HCT116 (cell line): ENCODE results near the gene RAPGEF2. TPM values are rescaled to one million over a fixed set of nuclear protein-coding genes. Genes with fewer than 3 reads are reported as not detected.

Source experiments
- ATAC-seq: fragments of 200-7000 bp; cut with Tn5 transposase; 2 replicates; pipeline ENCODE4 v1.9.1; 2020; ENCODE audit warnings: mild to moderate bottlenecking, moderate library complexity
- BruUV-seq: library from RNA; stranded (reverse); fragments of 400-500 nt; replicated peaks from 2 replicates; lab custom pipeline; 2021; lab: Mats Ljungman, UMichigan
- CTCF ChIA-PET: fragments of 300-600 bp; sonication (Branson Sonifier 250); formaldehyde crosslinking; loops from one replicate; lab custom pipeline; 2021; ENCODE audit warnings: antibody characterized with exemption; lab: Charles Lee
- POLR2A ChIA-PET: fragments of 300-600, 350-600 bp; sonication (Branson Sonifier 250); formaldehyde crosslinking; loops from one replicate; lab custom pipeline; 2021; ENCODE audit warnings: antibody characterized with exemption; lab: Charles Lee
- RAD21 ChIA-PET, 2 experiments: fragments of 300-600 bp; sonication (Branson Sonifier 250); formaldehyde crosslinking; loops; one replicate each; lab custom pipeline; 2023; ENCODE audit warnings: low total read pairs in 2 of 2; ENCODE audit not compliant: uncharacterized antibody in 2 of 2, unreplicated experiment in 2 of 2, low non-redundant PET in 1 of 2; lab: Charles Lee
- DNase-seq: peaks from one replicate; pipeline ENCODE4 v3.0.0-alpha.2; 2010; ENCODE audit warnings: low read depth, low spot score
- H2AFZ ChIP-seq: fragments of 200-600 bp; shearing (Covaris generic), sonication (generic); 2 replicates; pipeline ENCODE4 v1.6.1; 2017; ENCODE audit warnings: low read depth, mixed run types, mixed read lengths, antibody characterized with exemption, low read length; ENCODE audit not compliant: poor library complexity, severe bottlenecking
- H3K27ac ChIP-seq: 2 replicates; pipeline ENCODE4 v1.5.1; 2012; ENCODE audit warnings: low read depth, low read length
- H3K27me3 ChIP-seq: fragments of 200-600 bp; sonication (generic); 2 replicates; pipeline ENCODE4 v1.6.1; 2016; ENCODE audit warnings: mixed run types, low read length, mixed read lengths; ENCODE audit not compliant: insufficient read depth
- H3K36me3 ChIP-seq, 2 experiments: fragments of 200-500 bp in 1 of 2; fragments of 200-600 bp in 1 of 2; sonication (Bioruptor generic) in 1 of 2; sonication (generic) in 1 of 2; 2 replicates each; pipeline versions ENCODE4 v1.5.1 to v1.6.1; 2014 to 2016; ENCODE audit warnings: low read length in 2 of 2, inconsistent platforms in 1 of 2, mixed read lengths in 1 of 2, mixed run types in 1 of 2; ENCODE audit not compliant: insufficient read depth in 2 of 2, control insufficient read depth in 1 of 2
- H3K4me1 ChIP-seq, 2 experiments: fragments of 200-600 bp in 1 of 2; sonication (generic) in 1 of 2; 2 replicates each; pipeline versions ENCODE4 v1.5.1 to v1.6.1; 2012 to 2017; ENCODE audit warnings: low read length in 2 of 2, inconsistent platforms in 1 of 2, mild to moderate bottlenecking in 1 of 2, mixed read lengths in 1 of 2, mixed run types in 1 of 2, moderate library complexity in 1 of 2; ENCODE audit not compliant: insufficient read depth in 2 of 2, control insufficient read depth in 1 of 2
- H3K4me2 ChIP-seq: fragments of 200-600 bp; sonication (generic); 2 replicates; pipeline ENCODE4 v1.6.1; 2017; ENCODE audit warnings: mixed run types, low read length, mixed read lengths
- H3K4me3 ChIP-seq, 2 experiments: fragments of 200-600 bp in 1 of 2; sonication (generic) in 1 of 2; replicated peaks in 1 of 2; 2 replicates each; pipeline ENCODE4 v1.5.1; 2011 to 2016; ENCODE audit warnings: low read length in 2 of 2, control low read depth in 1 of 2, low read depth in 1 of 2, mild to moderate bottlenecking in 1 of 2, mixed read lengths in 1 of 2, mixed run types in 1 of 2
- H3K79me2 ChIP-seq: fragments of 200-600 bp; sonication (generic); 2 replicates; pipeline ENCODE4 v1.6.1; 2017; ENCODE audit warnings: mild to moderate bottlenecking, mixed run types, low read length, moderate library complexity, mixed read lengths; ENCODE audit not compliant: insufficient read depth
- H3K9ac ChIP-seq: fragments of 200-600 bp; sonication (generic); 2 replicates; pipeline ENCODE4 v1.6.1; 2016; ENCODE audit warnings: low read length, mixed read lengths
- H3K9me2 ChIP-seq: fragments of 200-600 bp; sonication (generic), shearing (Covaris generic); 2 replicates; pipeline ENCODE4 v1.6.1; 2017; ENCODE audit warnings: mixed run types, mild to moderate bottlenecking, moderate library complexity; ENCODE audit not compliant: insufficient read depth
- H3K9me3 ChIP-seq, 2 experiments: fragments of 200-500 bp in 1 of 2; fragments of 200-600 bp in 1 of 2; sonication (Bioruptor generic) in 1 of 2; sonication (generic) in 1 of 2; 2 replicates each; pipeline ENCODE4 v1.6.1; 2014 to 2017; ENCODE audit warnings: low read length in 2 of 2, mixed read lengths in 2 of 2, inconsistent platforms in 1 of 2, low read depth in 1 of 2, mild to moderate bottlenecking in 1 of 2, mixed run types in 1 of 2, moderate library complexity in 1 of 2; ENCODE audit not compliant: control insufficient read depth in 1 of 2, insufficient read depth in 1 of 2
- H4K20me1 ChIP-seq: fragments of 200-600 bp; sonication (generic), shearing (Covaris generic); 2 replicates; pipeline ENCODE4 v1.6.1; 2017; ENCODE audit warnings: mixed run types, mild to moderate bottlenecking, moderate library complexity; ENCODE audit not compliant: insufficient read depth
- CEBPB ChIP-seq: IDR thresholded peaks from 2 replicates; pipeline ENCODE4 v1.6.1; 2012; ENCODE audit warnings: low read depth
- ELF1 ChIP-seq: IDR thresholded peaks from 2 replicates; pipeline ENCODE4 v1.6.1; 2012; ENCODE audit warnings: low read depth, borderline replicate concordance
- EZH2 ChIP-seq: fragments of 200-600 bp; sonication (generic); IDR thresholded peaks from 2 replicates; pipeline ENCODE4 v1.6.1; 2017; ENCODE audit warnings: antibody characterized with exemption, mixed run types
- YY1 ChIP-seq: IDR thresholded peaks from 2 replicates; pipeline ENCODE4 v1.6.1; 2011; ENCODE audit warnings: low read length, low read depth, moderate library complexity, mild to moderate bottlenecking; ENCODE audit not compliant: insufficient replicate concordance; ENCODE audit errors: extremely low read depth
- ZFX ChIP-seq: fragments of 450-650 bp; IDR thresholded peaks from 2 replicates; pipeline ENCODE4 v1.6.1; 2017
- ZNF274 ChIP-seq: fragments of 200-500 bp; sonication (Bioruptor generic); IDR thresholded peaks from 2 replicates; pipeline ENCODE4 v1.6.1; 2014; ENCODE audit warnings: mild to moderate bottlenecking, low read depth, low read length, inconsistent platforms
- intact Hi-C: fragments of 100-400 bp; cut with micrococcal nuclease; formaldehyde crosslinking; loops from 2 replicates; pipeline ENCODE4 v1.10.0; 2022
- total RNA-seq: library from RNA; stranded (reverse); gene quantifications from one replicate; pipeline ENCODE4 v1.2.1, GENCODE V29; 2021; ENCODE audit not compliant: unreplicated experiment
- TF ChIP-seq, protein P1 (sequence below): IDR thresholded peaks from 2 replicates; pipeline ENCODE4 v1.6.1; 2012
- TF ChIP-seq, protein P2 (sequence below): IDR thresholded peaks from 2 replicates; pipeline ENCODE4 v1.6.1; 2012
- TF ChIP-seq, protein P3 (sequence below), 3 experiments: fragments of 200-600 bp in 1 of 3; sonication (generic) in 1 of 3; IDR thresholded peaks in 2 of 3; conservative IDR thresholded peaks in 1 of 3; 2 replicates each; pipeline ENCODE4 v1.5.1; 2012 to 2017; ENCODE audit warnings: low read depth in 2 of 3, low read length in 2 of 3, antibody characterized with exemption in 1 of 3, borderline replicate concordance in 1 of 3, control low read depth in 1 of 3, mild to moderate bottlenecking in 1 of 3, mixed read lengths in 1 of 3, mixed run types in 1 of 3, moderate library complexity in 1 of 3; ENCODE audit not compliant: insufficient read depth in 1 of 3

Gene RAPGEF2
- total RNA-seq, 1 experiment from 2014 or later, result 21.2 TPM

DNA sequence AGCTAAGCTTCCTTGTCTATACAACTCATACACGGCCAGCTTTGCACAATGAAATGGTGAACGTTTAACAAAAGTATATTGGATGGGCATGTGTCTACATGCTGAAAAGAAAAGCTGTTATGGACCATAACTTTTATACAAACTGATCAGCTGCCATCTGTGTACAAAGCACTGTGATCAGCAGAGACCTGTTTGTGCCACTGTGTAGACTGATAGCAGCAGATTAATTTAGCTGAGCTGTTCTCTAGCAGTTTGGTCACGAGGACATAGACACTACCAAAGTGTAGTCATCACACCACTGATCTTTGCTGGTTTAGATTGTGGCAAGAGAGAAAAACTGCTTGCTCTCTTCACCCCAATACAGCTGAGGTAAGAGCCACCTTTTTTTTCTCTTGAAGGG, 124.5 kb downstream of the RAPGEF2 start:
- RAD21 ChIA-PET, result no interaction called here
- Histone ChIP-seq H3K9me3 (no peaks in the 10 kb centered on the region), H3K4me2 (peak overlapping the region; percentile 74), H3K9ac (peak overlapping the region; percentile 31), H2AFZ (no peak overlapping the region), H3K79me2 (no peaks in the 10 kb centered on the region), H3K4me3 (0 out of 4 replicates have a peak overlapping the region, but pooled peaks of 1 of the 2 experiments have one; percentile 43), H3K4me1 (peaks cover 4 to 18% of the 10 kb centered on the region in 2 experiments), H4K20me1 (no peaks in the 10 kb centered on the region), H3K36me3 (no peaks in the 10 kb centered on the region), H3K27ac (no peak overlapping the region), H3K9me2 (no peaks in the 10 kb centered on the region), H3K27me3 (no peaks in the 10 kb centered on the region)
- no peak for DNase-seq
- POLR2A ChIA-PET, result interaction anchor here (1.2 kb wide), 1 partner anchor 22 kb away, joined by 3 read pairs; no protein-coding TSS in a partner anchor
- CTCF ChIA-PET, result interaction anchor here (2.7 kb wide), 1 partner anchor 25 kb away, joined by 6 read pairs; no protein-coding TSS in a partner anchor
- intact Hi-C loops, result no loop called here
- BruUV-seq, result no TSS peak
- no peak for TF ChIP-seq CEBPB
- TF ChIP-seq EZH2, result no peak
- TF ChIP-seq, protein P1, sequence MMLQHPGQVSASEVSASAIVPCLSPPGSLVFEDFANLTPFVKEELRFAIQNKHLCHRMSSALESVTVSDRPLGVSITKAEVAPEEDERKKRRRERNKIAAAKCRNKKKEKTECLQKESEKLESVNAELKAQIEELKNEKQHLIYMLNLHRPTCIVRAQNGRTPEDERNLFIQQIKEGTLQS, result no peak
- no peak for TF ChIP-seq ZNF274
- TF ChIP-seq ZFX, result no peak
- no peak for TF ChIP-seq ELF1
- TF ChIP-seq, protein P2, sequence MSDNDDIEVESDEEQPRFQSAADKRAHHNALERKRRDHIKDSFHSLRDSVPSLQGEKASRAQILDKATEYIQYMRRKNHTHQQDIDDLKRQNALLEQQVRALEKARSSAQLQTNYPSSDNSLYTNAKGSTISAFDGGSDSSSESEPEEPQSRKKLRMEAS, result no peak
- no peak for TF ChIP-seq YY1
- TF ChIP-seq, protein P3, sequence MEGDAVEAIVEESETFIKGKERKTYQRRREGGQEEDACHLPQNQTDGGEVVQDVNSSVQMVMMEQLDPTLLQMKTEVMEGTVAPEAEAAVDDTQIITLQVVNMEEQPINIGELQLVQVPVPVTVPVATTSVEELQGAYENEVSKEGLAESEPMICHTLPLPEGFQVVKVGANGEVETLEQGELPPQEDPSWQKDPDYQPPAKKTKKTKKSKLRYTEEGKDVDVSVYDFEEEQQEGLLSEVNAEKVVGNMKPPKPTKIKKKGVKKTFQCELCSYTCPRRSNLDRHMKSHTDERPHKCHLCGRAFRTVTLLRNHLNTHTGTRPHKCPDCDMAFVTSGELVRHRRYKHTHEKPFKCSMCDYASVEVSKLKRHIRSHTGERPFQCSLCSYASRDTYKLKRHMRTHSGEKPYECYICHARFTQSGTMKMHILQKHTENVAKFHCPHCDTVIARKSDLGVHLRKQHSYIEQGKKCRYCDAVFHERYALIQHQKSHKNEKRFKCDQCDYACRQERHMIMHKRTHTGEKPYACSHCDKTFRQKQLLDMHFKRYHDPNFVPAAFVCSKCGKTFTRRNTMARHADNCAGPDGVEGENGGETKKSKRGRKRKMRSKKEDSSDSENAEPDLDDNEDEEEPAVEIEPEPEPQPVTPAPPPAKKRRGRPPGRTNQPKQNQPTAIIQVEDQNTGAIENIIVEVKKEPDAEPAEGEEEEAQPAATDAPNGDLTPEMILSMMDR (IDR thresholded peaks at IDR 0.05 in 2 of 3, conservative IDR thresholded peaks at IDR 0.05 in 1 of 3; ENCODE audit: borderline replicate concordance in 1 of 3, insufficient read depth in 1 of 3, low read depth in 2 of 3, low read length in 2 of 3), result no peak
- peak; percentile 41 for ATAC-seq
